H1 (cell line): ENCODE measurements around the gene PAX7. TPM values are rescaled to one million over a fixed set of nuclear protein-coding genes. Genes with fewer than 3 reads are reported as not detected.
A peak's percentile ranks its signal among the peaks of the same experiment; 100 is the strongest.

Experiments
- ATF2 ChIP-seq: IDR thresholded peaks from 2 replicates; pipeline ENCODE4 v1.6.1; 2012; ENCODE audit warnings: low read length, inconsistent platforms
- EZH2 ChIP-seq: fragments of 200-600 bp; sonication (generic); IDR thresholded peaks from 2 replicates; pipeline ENCODE4 v1.7.1; 2012; ENCODE audit warnings: low read depth, mild to moderate bottlenecking, moderate library complexity, low read length, inconsistent platforms; ENCODE audit not compliant: severe bottlenecking
- polyA plus RNA-seq, 7 experiments: library from polyadenylated mRNA; depleted of rRNA in 3 of 7; stranded (reverse) in 5 of 7; unstranded in 2 of 7; fragments of >200 nt in 5 of 7; fragments of 200-250 nt in 2 of 7; gene quantifications; 1 replicate in 5 of 7; 2 replicates in 1 of 7; 4 replicates in 1 of 7; pipeline versions ENCODE4 v1.2.1 to v1.2.3, GENCODE V29; 2011 to 2013; ENCODE audit warnings: missing spikeins in 2 of 7, mixed read lengths in 2 of 7
- total RNA-seq: library from RNA; stranded (reverse); fragmentation: NEBNext Ultra II Directional; extraction: Animal tissue kit (Norgen Biotek cat#: 25700); gene quantifications from 2 replicates; pipeline ENCODE4 v1.2.1, GENCODE V29; 2021

Gene PAX7
- total and polyA plus RNA-seq, 2 of the 8 experiments (the other 6 are each of a cell fraction or from before 2014, with no cell fraction given), result not detected

- TF ChIP-seq ATF2 (no peak), EZH2 (peak; percentile 82)
These were observed 7.6 kb downstream of the PAX7 start (continued) for GRCh38 chr1:18637962-18638834.
